Omental fat pad (tissue), 4 donors: ENCODE measurements around the gene PGLYRP2. TPM values are rescaled to one million over a fixed set of nuclear protein-coding genes. Genes with fewer than 3 reads are reported as not detected.
"Not testable (repeated sequence)": the region's sequence is repeated elsewhere in the genome, so short reads cannot be mapped to it uniquely, and the experiment has no call there.

Experiments used
- ATAC-seq: fragments of 150-250 bp; one replicate; pipeline ENCODE4 v1.9.1; 2016; ENCODE audit warnings: mild to moderate bottlenecking, moderate library complexity; ENCODE audit not compliant: low FRiP score
- DNase-seq: peaks from one replicate; pipeline ENCODE4 v3.0.0-alpha.2; 2019; ENCODE audit warnings: low spot score
- total RNA-seq, 4 donors: library from RNA; depleted of rRNA; stranded (reverse); fragments of >200 nt; gene quantifications; one replicate each; pipeline ENCODE4 v1.1.0, GENCODE V29; 2016
- TF ChIP-seq, protein P1 (sequence below), 3 donors: fragments of 450-650 bp; IDR thresholded peaks; one replicate each; pipeline ENCODE4 v1.5.1; 2016 to 2017; ENCODE audit warnings: antibody characterized with exemption in 3 of 3, mild to moderate bottlenecking in 3 of 3, moderate library complexity in 2 of 3

The PGLYRP2 gene
- total RNA-seq, 4 donors from 2014 or later: not detected

DNA sequence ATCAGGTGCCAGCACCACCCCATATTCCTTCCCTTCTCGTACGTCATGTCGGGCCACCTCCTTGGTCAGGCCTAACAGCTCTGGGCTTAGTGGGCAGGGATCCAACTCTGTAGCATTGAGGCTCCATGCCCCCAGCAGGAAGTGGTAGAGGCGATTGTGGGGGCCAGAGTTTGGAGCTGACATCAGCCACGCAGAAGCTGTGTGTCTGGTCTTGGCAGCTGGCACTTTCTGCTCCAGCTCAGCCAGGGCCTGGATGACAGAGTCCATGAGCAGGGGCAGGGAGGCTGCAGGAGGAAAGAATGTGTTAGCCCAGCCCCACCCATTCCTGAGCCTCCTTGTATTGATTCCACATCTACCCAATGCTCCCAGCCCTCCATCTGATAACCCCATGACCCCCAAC, 3.0 kb downstream of the PGLYRP2 start:
- ATAC-seq (no peak), DNase-seq (no peak)
- TF ChIP-seq, protein P1, sequence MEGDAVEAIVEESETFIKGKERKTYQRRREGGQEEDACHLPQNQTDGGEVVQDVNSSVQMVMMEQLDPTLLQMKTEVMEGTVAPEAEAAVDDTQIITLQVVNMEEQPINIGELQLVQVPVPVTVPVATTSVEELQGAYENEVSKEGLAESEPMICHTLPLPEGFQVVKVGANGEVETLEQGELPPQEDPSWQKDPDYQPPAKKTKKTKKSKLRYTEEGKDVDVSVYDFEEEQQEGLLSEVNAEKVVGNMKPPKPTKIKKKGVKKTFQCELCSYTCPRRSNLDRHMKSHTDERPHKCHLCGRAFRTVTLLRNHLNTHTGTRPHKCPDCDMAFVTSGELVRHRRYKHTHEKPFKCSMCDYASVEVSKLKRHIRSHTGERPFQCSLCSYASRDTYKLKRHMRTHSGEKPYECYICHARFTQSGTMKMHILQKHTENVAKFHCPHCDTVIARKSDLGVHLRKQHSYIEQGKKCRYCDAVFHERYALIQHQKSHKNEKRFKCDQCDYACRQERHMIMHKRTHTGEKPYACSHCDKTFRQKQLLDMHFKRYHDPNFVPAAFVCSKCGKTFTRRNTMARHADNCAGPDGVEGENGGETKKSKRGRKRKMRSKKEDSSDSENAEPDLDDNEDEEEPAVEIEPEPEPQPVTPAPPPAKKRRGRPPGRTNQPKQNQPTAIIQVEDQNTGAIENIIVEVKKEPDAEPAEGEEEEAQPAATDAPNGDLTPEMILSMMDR (IDR thresholded peaks at IDR 0.05): no peak

DNA sequence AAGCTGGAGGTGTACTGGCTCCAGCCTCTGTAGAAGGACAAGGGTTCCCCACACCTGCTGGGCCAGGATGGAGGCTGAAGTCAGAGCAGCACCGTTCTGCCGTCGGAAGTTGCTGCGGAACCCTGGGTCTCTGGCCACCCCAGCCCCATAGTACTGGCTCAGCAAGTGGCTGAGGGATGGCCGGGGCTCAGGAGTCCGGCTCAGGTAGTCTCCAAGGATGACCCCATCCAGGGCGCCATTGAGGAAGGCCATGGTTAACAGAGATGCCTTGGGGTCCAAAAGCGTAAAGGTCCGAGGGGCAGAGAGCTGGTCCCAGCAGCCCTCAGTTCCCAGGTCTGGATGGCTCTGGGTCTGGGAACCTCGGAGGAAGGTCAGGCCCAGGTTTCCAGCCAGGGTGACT, 3.7 kb downstream of the PGLYRP2 start:
- no peak for DNase-seq
- no peak for ATAC-seq
- TF ChIP-seq, protein P1 (IDR thresholded peaks at IDR 0.05): no peak

DNA sequence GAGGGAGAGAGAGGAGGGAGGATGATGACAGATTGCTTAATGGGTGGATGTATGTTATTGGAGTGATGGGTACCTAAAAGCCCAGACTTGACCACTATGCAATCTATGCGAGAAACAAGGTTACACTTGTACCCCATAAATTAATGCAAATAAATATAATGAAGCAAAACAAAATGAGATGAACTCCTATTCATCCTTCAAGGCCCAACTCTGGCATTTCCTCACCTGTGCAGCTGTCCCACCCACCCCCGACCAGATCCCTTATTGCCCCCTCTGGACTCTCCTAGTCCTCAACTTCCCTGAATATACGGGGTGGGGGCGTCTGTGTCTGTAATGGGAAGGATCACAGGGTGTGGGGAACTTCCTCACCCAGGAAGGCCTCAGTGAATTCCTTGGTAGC, 4.1 kb downstream of the PGLYRP2 start:
- TF ChIP-seq, protein P1 (IDR thresholded peaks at IDR 0.05): no peak
- ATAC-seq (no peak), DNase-seq (no peak)

DNA sequence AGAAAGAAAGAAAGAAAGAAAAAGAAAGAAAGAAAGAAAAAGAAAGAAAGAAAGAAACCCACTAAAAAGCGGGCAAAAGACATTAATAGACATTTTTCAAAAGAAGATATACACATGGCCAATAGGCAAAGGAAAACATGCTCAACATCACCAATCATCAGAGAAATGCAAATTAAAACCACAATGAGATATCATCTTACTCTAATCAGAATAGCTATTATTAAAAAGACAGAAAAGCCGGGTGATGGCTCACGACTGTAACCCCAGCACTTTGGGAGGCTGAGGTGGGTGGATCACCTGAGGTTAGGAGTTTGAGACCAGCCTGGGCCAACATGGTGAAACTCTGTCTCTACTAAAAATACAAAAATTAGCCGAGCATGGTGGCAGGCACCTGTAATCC, 5.5 kb downstream of the PGLYRP2 start:
- not testable (repeated sequence) for DNase-seq, ATAC-seq

DNA sequence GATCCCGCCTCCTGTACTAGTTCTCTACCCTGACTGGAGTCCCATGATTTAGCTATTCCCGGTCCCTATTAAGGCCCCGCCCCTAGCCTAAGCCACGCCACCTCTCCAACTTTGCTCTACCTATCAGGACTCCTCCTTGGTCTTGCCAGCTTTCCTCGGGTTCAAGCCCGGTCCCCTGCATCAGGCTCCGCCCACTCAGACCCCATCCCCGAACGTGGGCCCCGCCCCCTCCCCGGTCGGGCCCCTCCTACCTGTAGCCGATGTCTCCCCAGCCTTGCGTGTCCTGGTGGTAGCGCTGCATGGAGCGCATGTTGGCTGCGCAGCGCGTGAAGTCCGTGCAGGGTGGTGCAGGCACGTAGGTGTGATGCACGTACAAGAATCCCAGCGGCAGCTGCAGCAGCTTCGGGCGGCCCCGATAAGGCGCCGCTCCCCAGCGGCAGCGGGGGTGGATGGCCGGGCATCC, 7.6 kb downstream of the PGLYRP2 start:
- DNase-seq (no peak), ATAC-seq (no peak)
- TF ChIP-seq, protein P1 (IDR thresholded peaks at IDR 0.05): no peak

DNA sequence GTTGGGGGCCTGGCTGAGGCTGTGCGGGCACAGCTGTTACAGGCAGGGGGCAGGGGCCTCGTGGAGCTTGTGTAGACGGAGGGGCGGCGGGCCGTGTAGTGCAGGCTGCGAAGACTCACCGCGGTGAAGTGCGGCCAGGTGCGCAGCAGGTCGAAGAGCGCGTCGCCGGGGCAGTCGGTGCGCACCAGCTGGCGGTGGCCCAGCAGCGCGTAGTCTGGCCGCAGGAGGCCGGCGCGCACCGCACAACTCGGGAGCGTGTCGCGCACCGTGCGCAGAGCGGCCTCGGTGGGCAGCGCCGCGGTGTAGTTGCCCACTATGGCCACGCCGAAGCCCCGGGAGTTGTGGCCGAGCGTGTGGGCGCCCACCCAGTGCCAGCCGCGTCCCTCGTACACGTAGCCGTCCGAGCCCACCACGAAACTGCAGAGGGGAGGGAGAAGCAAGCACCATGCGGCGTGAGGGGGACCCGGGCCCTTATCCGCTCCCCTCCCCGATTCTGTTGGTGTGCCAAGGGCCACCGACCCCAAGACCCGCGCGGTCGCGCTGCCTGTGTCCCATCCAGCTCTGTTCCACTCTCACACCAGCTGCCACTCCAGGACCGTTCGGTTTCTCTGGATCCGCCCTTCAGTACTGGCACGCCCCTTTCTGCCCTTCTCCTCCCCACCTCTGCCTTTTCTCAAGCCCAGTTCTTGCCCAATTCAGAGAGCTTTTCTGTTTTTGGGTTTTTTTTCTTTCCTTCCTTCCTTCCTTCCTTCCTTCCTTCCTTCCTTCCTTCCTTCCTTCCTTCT, 9.6 kb downstream of the PGLYRP2 start:
- TF ChIP-seq, protein P1 (IDR thresholded peaks at IDR 0.05): no peak
- ATAC-seq (peak; percentile 66), DNase-seq (no peak)

DNA sequence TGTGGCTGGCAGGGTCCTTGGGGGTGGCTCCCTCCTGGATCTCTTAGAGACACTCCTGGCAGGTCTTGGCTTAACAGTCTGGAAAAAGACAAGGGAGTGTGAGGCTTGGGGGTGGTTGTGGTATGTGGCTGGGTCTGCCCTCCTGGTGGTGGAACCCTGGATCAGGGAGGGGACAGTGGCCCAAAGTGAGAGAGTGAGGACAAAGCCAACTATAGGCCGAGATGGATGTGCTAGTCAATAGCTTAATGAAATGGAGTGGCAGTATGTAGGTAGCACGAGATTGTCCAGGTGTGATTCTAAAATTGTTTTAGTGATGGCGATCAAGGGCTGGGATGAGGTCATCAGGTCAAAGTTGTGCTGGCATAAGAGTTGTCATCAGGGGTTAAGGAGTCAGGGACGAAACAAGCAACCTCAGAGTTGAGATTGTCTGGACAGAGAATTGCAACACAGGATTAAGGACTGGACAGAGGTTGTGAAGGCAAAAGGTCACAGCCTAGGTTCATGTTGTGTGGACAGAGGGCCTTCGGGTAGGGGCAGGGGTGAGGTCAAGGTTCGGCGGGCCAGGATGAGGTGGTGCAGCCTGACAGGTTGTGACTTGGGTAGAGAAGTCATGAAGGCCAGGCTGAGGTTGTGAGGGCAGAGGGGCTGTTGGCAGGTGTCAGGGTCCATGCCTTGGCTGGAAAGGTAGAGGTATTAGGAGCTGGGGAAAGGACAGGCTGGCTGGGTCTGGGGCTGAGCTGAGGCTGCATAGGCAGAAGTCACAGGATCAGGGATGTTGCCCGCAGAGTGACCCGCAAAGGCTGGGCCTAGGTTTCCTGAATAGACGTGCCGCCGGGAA, 10.4 kb downstream of the PGLYRP2 start:
- no peak for DNase-seq
- TF ChIP-seq, protein P1 (IDR thresholded peaks at IDR 0.05): no peak
- ATAC-seq: no peak
